PC-3 (cell line): Measurements from ENCODE around the gene SLC38A5.

Source experiments
- EZH2 ChIP-seq: fragments of 300-600 bp; sonication (generic); IDR thresholded peaks from one replicate; pipeline ENCODE4 v1.6.1; 2017; ENCODE audit warnings: antibody characterized with exemption, mild to moderate bottlenecking, low read length; ENCODE audit not compliant: unreplicated experiment
- EZH2phosphoT487 ChIP-seq: fragments of 300-600 bp; sonication (generic); IDR thresholded peaks from 2 replicates; pipeline ENCODE4 v1.6.1; 2018; ENCODE audit warnings: mild to moderate bottlenecking, antibody characterized with exemption, low read length, borderline replicate concordance
- TF ChIP-seq, protein P1 (sequence below): fragments of 300-600 bp; sonication (generic); conservative IDR thresholded peaks from 2 replicates; pipeline ENCODE4 v1.5.1; 2017; ENCODE audit warnings: antibody characterized with exemption, low read depth, mild to moderate bottlenecking, low read length

DNA sequence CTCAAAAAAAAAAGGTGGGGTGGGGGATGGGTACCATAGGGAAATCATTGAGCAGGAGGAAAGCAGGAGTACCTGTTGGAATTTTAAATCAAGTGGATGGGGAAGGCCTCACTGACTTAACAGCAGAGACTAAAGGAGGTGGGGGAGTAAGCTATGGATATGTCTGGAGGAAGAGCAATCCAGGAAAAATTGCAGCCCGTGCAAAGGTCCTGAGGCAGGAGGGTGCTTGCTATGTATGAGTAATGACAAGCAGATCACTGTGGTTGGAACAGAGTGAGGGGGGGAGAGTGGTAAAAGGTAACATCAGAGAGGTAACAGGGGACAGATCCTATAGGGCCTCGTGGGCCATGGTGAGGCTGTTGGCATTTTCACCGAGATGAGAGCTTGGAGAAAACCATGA, 10.1 kb upstream of the SLC38A5 start:
- TF ChIP-seq, protein P1, sequence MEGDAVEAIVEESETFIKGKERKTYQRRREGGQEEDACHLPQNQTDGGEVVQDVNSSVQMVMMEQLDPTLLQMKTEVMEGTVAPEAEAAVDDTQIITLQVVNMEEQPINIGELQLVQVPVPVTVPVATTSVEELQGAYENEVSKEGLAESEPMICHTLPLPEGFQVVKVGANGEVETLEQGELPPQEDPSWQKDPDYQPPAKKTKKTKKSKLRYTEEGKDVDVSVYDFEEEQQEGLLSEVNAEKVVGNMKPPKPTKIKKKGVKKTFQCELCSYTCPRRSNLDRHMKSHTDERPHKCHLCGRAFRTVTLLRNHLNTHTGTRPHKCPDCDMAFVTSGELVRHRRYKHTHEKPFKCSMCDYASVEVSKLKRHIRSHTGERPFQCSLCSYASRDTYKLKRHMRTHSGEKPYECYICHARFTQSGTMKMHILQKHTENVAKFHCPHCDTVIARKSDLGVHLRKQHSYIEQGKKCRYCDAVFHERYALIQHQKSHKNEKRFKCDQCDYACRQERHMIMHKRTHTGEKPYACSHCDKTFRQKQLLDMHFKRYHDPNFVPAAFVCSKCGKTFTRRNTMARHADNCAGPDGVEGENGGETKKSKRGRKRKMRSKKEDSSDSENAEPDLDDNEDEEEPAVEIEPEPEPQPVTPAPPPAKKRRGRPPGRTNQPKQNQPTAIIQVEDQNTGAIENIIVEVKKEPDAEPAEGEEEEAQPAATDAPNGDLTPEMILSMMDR: no peak
- TF ChIP-seq EZH2phosphoT487 (no peak), EZH2 (no peak)
